Lower leg skin (tissue), 4 donors: Measurements from ENCODE around the gene RIMKLB. TPM values are rescaled to one million over a fixed set of nuclear protein-coding genes. Genes with fewer than 3 reads are reported as not detected.

Experiments used
- DNase-seq, 2 donors: peaks; one replicate each; pipeline ENCODE4 v3.0.0-alpha.2; 2019; ENCODE audit warnings: low spot score in 2 of 2
- H3K4me3 ChIP-seq: fragments of 200-600 bp; sonication (generic); 2 replicates; pipeline ENCODE4 v1.5.1; 2017; ENCODE audit warnings: mild to moderate bottlenecking, low read depth; ENCODE audit not compliant: poor library complexity, severe bottlenecking
- POLR2A ChIP-seq, 2 donors: fragments of 450-650 bp; IDR thresholded peaks; one replicate each; pipeline ENCODE4 v1.6.1; 2016 to 2017; ENCODE audit warnings: antibody characterized with exemption in 2 of 2, mild to moderate bottlenecking in 1 of 2, moderate library complexity in 1 of 2
- WGBS, 2 donors: methylation state at CpG; one replicate each; pipeline ENCODE4 v1.1.5; 2018; 5-methylcytosine and 5-hydroxymethylcytosine counted together
- intact Hi-C: fragments of 100-400 bp; cut with DNase I; formaldehyde crosslinking; loops from one replicate; pipeline ENCODE4 v1.15.0; 2023; ENCODE audit warnings: low total_unique reads
- total RNA-seq, 4 donors: library from RNA; depleted of rRNA; stranded (reverse); fragments of >200 nt; gene quantifications; one replicate each; pipeline ENCODE4 v1.1.0, GENCODE V29; 2016
- TF ChIP-seq, protein P1 (sequence below), 3 donors: fragments of 450-650 bp; IDR thresholded peaks; one replicate each; pipeline ENCODE4 v1.5.1; 2016; ENCODE audit warnings: antibody characterized with exemption in 3 of 3, mild to moderate bottlenecking in 3 of 3, moderate library complexity in 2 of 3

Gene RIMKLB
- total RNA-seq, 4 donors from 2014 or later: 5.8 to 17.9 (median 11.8) TPM

DNA sequence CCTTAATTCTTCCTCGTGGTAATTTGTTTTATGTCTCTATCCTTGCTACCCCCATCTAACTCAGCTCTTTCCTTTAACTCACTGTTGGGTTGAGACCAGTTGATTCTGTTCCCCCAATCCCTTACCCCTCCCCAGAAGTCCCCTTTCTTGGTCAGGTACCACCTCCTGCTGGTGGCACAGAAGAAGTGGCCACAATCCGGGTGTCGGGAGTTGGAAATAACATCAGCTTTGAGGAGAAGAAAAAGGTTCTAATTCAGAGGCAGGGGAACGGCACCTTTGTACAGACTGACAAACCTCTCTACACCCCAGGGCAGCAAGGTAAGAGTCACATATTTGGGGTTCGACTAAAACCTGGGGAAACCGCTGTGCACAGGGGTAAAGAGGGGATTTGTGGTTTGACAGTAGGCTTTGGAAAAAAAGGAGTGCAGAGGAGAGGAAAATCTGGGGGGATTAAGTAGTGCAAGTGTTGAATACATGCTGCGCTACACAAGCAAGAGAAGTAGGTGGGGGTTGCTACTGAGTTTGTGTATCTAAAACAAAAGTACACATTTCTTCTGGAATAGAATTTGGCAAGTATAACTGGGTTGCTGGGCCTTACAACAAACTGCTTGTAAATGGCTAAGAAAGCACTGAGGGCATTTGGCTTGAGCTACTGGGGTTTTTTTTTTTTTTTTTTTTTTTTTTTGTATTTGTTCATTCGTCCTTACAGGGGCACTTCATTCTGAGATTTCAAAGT, 125.9 kb downstream of the RIMKLB start:
- WGBS, 2 donors: 48 to 52% methylated on average over 8 of the region's 8 CpGs
- intact Hi-C loops: no loop called here
- no peak for DNase-seq
- H3K4me3 ChIP-seq: no peak overlapping the region
- no peak for TF ChIP-seq POLR2A (IDR thresholded peaks at IDR 0.05)
- TF ChIP-seq, protein P1, sequence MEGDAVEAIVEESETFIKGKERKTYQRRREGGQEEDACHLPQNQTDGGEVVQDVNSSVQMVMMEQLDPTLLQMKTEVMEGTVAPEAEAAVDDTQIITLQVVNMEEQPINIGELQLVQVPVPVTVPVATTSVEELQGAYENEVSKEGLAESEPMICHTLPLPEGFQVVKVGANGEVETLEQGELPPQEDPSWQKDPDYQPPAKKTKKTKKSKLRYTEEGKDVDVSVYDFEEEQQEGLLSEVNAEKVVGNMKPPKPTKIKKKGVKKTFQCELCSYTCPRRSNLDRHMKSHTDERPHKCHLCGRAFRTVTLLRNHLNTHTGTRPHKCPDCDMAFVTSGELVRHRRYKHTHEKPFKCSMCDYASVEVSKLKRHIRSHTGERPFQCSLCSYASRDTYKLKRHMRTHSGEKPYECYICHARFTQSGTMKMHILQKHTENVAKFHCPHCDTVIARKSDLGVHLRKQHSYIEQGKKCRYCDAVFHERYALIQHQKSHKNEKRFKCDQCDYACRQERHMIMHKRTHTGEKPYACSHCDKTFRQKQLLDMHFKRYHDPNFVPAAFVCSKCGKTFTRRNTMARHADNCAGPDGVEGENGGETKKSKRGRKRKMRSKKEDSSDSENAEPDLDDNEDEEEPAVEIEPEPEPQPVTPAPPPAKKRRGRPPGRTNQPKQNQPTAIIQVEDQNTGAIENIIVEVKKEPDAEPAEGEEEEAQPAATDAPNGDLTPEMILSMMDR (IDR thresholded peaks at IDR 0.05): no peak

DNA sequence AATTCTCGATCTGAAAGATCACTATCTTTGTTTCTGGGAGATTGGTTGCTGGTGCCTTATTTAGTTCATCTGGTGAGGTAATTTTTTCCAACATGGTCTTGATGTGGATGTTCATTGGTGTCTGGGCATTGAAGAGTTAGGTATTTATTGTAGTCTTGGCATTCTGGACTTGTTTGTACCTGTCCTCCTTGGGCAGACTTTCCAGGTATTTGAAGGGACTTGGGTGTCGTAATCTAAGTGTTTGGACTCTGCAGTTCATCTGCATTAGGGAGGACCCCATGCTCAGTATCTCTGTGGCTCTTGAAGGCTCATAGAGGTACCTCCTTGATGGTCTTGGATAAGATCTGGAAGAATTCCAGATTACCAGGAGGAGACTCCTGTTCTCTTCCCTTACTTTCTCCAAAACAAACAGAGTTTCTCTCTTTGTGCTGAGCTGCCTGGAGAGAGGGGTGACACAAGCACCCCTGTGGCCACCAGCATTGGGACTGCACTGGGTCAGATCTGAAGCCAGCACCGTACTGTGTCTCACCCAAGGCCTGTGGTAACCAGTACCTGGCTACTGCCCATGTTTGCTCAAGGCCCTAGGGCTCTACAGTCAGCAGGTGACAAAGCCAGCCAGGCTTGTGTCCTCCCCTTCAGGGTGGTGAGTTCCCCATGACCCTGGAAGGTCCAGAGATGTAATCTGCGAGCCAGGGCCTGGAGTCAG, 129.9 kb downstream of the RIMKLB start:
- H3K4me3 ChIP-seq: no peak overlapping the region
- intact Hi-C loops: no loop called here
- WGBS, 2 donors: 60 to 61% methylated on average over 4 of the region's 4 CpGs
- TF ChIP-seq, protein P1 (IDR thresholded peaks at IDR 0.05): no peak
- TF ChIP-seq POLR2A (IDR thresholded peaks at IDR 0.05): no peak
- DNase-seq: no peak

DNA sequence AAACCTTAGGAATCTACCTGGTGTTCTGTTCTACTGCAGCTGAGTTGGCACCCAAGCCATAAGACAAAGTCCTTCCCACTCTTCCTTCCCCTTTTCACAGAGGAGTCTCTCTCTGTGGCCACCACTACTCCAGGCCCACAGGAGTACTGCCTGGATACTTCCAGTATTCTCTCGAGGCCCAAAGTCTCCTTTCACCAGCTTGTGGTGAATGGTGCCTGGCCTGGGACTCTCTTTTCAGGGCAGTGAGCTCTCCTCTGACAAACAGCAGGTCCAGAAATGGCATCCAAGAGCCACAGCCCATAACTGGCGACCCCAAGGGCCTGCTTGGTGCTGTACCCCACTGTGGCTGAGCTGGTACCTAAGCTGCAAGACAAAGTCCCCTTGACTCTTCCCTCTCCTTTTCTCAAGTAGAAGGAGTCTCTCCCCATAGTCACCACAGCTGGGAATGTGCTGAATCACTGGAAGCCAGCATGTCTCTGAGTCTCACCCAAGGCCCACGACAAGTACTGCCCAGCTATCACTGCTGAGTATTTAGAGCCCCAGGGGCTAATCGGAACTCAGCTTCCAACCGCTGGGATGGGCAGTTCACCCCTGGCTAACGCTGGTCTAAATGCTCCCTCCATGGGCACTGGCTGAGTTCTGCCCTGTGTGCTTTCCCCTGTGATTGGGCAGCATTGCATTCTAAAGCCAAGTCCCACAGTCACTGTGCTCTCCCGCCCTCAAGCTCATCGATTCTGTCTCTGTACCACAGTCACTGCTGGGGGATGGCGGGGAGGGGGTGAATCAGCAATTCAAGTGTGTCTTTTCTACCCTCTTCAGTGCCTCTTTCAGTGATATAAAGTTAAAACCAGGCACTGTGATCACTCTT, 130.7 kb downstream of the RIMKLB start:
- no peak overlapping the region for H3K4me3 ChIP-seq
- no peak for TF ChIP-seq POLR2A (IDR thresholded peaks at IDR 0.05)
- TF ChIP-seq, protein P1 (IDR thresholded peaks at IDR 0.05): no peak

DNA sequence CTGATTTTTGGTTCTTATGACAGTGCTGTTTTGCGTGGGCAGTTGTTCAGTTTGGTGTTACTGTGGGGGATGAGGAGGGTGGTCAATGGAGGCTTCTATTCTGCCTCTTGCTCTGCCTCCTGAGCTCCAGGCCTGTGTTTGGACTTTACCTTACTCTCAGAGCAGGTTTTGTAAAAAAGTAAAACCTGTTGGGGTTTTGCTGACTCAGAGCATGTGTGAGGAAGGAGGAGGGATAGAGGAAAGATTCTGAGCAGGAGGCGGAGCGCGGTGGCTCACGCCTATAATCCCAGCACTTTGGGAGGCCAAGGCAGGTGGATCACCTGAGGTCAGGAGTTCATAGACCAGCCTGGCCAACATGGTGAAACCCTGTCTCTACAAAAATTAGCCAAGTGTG, 131.3 kb downstream of the RIMKLB start:
- no peak for DNase-seq
- intact Hi-C loops: no loop called here
- H3K4me3 ChIP-seq: no peak overlapping the region
- TF ChIP-seq, protein P1 (IDR thresholded peaks at IDR 0.05): no peak
- no peak for TF ChIP-seq POLR2A (IDR thresholded peaks at IDR 0.05)
- 46 to 51% methylated on average over 5 of the region's 5 CpGs for WGBS, 2 donors

More for the DNA sequence above, 130.7 kb downstream of the RIMKLB start:
- intact Hi-C loops: no loop called here
- no peak for DNase-seq
- 61 to 68% methylated on average over 9 of the region's 9 CpGs for WGBS, 2 donors

GRCh38 chr12:8829621-8830020, 131.8 kb downstream of the RIMKLB start:
- TF ChIP-seq, protein P1 (IDR thresholded peaks at IDR 0.05): no peak
- TF ChIP-seq POLR2A (IDR thresholded peaks at IDR 0.05): no peak
- intact Hi-C loops: no loop called here
- DNase-seq: no peak
- 67 to 78% methylated on average over 7 of the region's 7 CpGs for WGBS, 2 donors
- H3K4me3 ChIP-seq: no peak overlapping the region
